WI38 (cell line): ENCODE data around the gene RRAGD.

Source experiments
- H3K4me3 ChIP-seq: 2 replicates; pipeline ENCODE4 v1.5.1; 2011; ENCODE audit warnings: low read depth, mild to moderate bottlenecking, control low read depth, low read length
- CTCF ChIP-seq: IDR thresholded peaks from 2 replicates; pipeline ENCODE4 v1.5.1; 2012; ENCODE audit warnings: low read depth, mild to moderate bottlenecking, control low read depth, low read length

The RRAGD gene

GRCh38 chr6:89375427-89376267, 36.4 kb downstream of the RRAGD start:
- TF ChIP-seq CTCF, result no peak
- H3K4me3 ChIP-seq, result no peak overlapping the region

- TF ChIP-seq CTCF, result no peak
- H3K4me3 ChIP-seq, result no peak overlapping the region
Measured at GRCh38 chr6:89372506-89372901, 39.6 kb downstream of the RRAGD start.

- TF ChIP-seq CTCF, result peak; percentile 99
- H3K4me3 ChIP-seq, result no peak overlapping the region
Measured at GRCh38 chr6:89371849-89372505, 40.1 kb downstream of the RRAGD start.

- H3K4me3 ChIP-seq, result no peak overlapping the region
- TF ChIP-seq CTCF, result no peak
Measured at GRCh38 chr6:89368999-89369398, 43.1 kb downstream of the RRAGD start.

GRCh38 chr6:89368107-89368506, 44.0 kb downstream of the RRAGD start:
- no peak overlapping the region for H3K4me3 ChIP-seq
- TF ChIP-seq CTCF, result peak; percentile 83

- no peak for TF ChIP-seq CTCF
- no peak overlapping the region for H3K4me3 ChIP-seq
Measured at GRCh38 chr6:89364586-89364985, 47.5 kb downstream of the RRAGD start.

- H3K4me3 ChIP-seq, result no peak overlapping the region
- TF ChIP-seq CTCF, result no peak
Measured at GRCh38 chr6:89361171-89361570, 50.9 kb downstream of the RRAGD start.
